Measurements from ENCODE around the gene LSP1.

LSP1 gene

GRCh38 chr11:1842149-1843097, 10.5 kb upstream of the LSP1 start:
- TF ChIP-seq, protein P1, sequence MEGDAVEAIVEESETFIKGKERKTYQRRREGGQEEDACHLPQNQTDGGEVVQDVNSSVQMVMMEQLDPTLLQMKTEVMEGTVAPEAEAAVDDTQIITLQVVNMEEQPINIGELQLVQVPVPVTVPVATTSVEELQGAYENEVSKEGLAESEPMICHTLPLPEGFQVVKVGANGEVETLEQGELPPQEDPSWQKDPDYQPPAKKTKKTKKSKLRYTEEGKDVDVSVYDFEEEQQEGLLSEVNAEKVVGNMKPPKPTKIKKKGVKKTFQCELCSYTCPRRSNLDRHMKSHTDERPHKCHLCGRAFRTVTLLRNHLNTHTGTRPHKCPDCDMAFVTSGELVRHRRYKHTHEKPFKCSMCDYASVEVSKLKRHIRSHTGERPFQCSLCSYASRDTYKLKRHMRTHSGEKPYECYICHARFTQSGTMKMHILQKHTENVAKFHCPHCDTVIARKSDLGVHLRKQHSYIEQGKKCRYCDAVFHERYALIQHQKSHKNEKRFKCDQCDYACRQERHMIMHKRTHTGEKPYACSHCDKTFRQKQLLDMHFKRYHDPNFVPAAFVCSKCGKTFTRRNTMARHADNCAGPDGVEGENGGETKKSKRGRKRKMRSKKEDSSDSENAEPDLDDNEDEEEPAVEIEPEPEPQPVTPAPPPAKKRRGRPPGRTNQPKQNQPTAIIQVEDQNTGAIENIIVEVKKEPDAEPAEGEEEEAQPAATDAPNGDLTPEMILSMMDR (IDR thresholded peaks at IDR 0.05; ENCODE audit: insufficient read depth, low read depth, low read length, missing control alignments), result no peak
- H3K4me3 ChIP-seq (ENCODE audit: low read depth, low read length), result no peak overlapping the region
- DNase-seq (ENCODE audit: low read depth), result no peak

DNA sequence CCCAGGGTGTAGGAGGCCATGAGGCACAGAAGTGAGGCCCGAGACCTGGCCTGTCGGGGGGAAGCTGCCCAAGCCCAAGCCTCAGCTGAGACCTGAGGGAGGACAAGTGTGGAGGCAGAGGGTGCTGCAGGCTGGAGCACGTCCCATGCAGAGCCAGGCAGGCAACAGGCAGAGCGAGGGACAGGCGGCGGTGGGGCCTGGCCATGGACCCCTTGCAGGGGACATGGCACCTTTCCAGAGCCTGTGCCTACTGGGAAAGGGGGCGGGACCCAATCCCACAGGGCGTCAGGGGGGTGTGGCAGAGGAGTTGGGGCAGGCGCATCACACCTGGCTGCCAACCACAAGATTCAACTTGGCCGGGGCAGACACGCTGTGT, 9.8 kb upstream of the LSP1 start:
- DNase-seq (ENCODE audit: low read depth), result no peak

DNA sequence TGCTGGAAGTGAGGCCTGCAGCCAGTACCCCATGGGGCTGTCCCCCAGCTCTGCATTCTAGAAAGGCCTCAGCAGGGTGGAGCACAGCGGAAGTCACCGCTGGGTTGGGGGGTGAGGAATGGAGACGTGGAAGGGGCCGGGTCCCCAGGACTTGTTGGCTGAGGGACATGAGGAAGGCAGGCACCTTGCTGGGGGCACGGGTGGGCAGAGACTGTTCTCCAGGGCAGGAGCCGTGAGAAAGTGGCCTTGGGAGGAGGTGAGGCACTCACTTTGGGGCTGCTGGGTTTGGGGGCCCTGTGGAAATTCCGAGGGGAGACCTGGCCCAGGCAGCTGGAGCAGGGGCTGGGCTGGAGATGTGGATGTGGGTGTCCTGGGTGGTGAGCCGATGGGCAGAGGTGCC, 9.1 kb upstream of the LSP1 start:
- TF ChIP-seq, protein P1 (IDR thresholded peaks at IDR 0.05; ENCODE audit: insufficient read depth, low read depth, low read length, missing control alignments), result no peak
- no peak overlapping the region for H3K4me3 ChIP-seq (ENCODE audit: low read depth, low read length)
- no peak for DNase-seq (ENCODE audit: low read depth)

More for the DNA sequence above, 9.8 kb upstream of the LSP1 start:
- TF ChIP-seq, protein P1 (IDR thresholded peaks at IDR 0.05; ENCODE audit: insufficient read depth, low read depth, low read length, missing control alignments), result no peak
- no peak overlapping the region for H3K4me3 ChIP-seq (ENCODE audit: low read depth, low read length)

DNA sequence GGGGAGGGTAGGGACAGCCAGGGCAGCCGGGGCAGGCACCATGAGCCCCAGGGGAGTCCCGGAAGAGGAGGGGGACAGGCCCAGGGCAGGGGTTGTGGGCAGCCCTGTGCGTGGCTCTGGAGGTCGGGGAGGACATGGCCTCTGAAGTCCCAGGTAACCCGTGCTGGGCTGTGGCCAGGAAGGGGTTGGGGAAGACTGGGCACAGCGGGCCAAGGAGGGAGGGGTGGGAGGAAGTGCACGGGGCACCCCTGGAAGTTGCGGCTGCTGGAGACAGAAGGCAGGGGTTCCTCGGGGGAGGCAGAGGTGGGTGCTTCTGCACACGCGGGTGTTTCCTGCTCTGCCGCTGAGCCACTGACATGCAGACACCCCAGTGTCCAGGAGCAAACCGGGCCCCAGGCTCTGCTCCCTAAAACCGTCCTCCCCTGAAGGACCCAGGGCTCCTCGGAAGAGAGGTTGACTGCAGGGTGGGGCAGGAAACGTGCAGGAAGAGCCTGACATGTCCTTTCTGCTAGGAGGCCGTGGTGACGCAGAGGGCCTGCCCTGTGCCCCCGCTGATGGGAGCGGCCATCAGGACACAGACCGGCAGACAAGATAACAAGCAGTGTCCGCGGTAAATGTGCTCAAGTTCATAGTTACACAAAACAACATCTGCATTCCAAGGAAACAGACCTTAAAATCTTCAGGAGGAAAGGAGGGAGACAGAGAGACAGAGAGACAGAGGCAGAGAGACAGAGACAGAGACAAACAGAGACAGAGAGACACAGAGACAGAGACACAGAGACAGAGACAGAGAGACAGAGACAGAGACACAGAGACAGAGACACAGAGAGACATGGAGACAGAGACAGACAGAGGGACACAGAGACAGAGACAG, 8.4 kb upstream of the LSP1 start:
- H3K4me3 ChIP-seq (ENCODE audit: low read depth, low read length), result no peak overlapping the region
- TF ChIP-seq, protein P1 (IDR thresholded peaks at IDR 0.05; ENCODE audit: insufficient read depth, low read depth, low read length, missing control alignments), result no peak
- DNase-seq (ENCODE audit: low read depth), result no peak

GRCh38 chr11:1845095-1845429, 7.8 kb upstream of the LSP1 start:
- TF ChIP-seq, protein P1 (IDR thresholded peaks at IDR 0.05; ENCODE audit: insufficient read depth, low read depth, low read length, missing control alignments), result no peak
- H3K4me3 ChIP-seq (ENCODE audit: low read depth, low read length), result no peak overlapping the region
- DNase-seq (ENCODE audit: low read depth), result no peak

DNA sequence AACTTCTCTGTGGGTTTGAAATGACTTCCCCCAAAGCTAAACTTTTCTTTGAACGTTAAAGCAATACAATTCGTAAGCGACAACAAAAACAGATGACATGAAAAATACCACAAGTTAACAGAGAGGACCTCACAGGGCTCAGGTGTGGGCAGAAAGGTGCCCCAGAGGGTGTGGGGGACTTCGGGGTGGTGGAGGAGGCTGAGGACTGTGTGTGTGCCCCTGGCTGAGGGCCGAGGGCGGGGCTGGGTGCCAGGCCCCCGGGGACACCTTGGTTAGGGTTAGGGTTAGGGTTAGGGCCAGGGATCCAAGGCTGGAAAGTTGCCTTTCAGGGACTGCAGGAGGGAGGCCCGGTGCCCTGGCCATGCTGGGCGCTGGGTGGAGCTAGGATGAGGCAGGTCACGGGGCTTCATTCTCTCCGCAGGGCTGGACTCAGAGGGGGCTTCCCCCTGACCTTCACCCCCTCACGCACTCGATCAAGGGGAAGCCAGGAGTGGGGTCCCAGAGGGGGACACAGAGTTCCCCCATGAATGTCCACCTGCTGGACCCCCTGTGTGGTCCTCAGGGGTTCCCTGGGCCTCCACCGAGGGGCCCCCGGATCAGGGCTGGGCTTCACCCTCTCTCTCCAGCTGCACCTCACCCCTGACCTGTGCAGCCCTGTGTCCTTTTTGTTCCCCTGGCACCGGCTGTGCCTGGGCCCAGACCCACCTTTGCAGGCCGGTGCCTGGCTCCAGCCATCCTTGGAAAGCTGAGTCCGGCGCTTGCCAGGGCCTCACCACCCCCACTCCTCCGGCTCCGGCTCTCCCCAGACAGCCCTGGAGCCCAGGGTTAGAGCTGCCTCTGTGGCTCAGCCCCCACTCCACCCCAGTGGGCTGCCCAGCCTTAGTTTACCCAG, 7.1 kb upstream of the LSP1 start:
- DNase-seq (ENCODE audit: low read depth), result no peak
- no peak overlapping the region for H3K4me3 ChIP-seq (ENCODE audit: low read depth, low read length)
- TF ChIP-seq, protein P1 (IDR thresholded peaks at IDR 0.05; ENCODE audit: insufficient read depth, low read depth, low read length, missing control alignments), result no peak
